Activated CD4-positive, alpha-beta T cell treated with anti-CD3 and anti-CD28 coated beads, Interleukin-2, Interleukin-6, amounts not matched to agents 100 ng/mL and 50 ng/mL, durations not matched to agents 16 hours and 8 hours (primary cell): Measurements from ENCODE around the gene CASP1.
"Not testable (repeated sequence)": the region's sequence is repeated elsewhere in the genome, so short reads cannot be mapped to it uniquely, and the experiment has no call there.

Experiments
- DNase-seq: peaks from one replicate; pipeline ENCODE4 v3.0.0-alpha.2; 2020

CASP1 gene

GRCh38 chr11:105034813-105035620 is at the start of gene CASP1:
Gene CASP1 (minus strand): TSS chr11:105035144. CDS start chr11:105035113, 31 bp downstream.
- peak; percentile 69 for DNase-seq

GRCh38 chr11:105081412-105082150 is 46.6 kb upstream of the CASP1 start:
- no peak for DNase-seq

DNA sequence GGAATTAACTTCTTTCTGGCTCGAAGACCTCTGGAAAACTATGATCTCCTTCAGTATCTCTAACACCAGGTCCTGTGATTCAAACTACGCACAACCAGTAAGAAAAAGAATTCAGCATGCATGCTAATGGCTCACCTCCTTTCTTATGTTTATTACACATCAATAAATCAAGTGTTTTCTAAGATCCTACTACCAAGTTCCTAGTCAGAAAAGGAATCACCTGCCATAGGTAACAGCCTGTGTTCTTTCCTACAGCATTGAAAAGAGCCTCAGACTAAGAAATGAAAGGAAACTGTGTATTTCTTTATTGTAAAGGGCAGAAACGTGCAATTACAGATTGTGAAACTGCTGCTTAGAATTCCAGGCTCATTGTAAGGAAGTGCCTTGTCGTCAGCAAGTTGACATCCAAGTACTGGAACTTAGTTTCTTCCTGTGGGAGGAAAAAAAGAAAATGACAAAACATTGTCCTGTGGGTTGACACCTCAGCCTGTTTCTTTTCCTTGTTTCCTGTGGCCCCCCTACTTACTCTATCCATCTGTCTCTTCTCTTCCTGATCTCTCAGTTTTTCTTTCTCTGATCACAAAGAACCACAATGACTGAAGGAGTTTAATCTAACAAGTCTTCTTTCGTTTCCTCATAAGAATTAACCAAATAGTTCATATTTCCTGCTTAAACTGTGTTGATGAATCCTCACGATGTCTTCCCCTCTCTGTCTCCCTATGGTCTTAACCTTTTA is 45.4 kb upstream of the CASP1 start:
- DNase-seq, result not testable (repeated sequence)

- no peak for DNase-seq
Observed at GRCh38 chr11:105078283-105078682, 43.3 kb upstream of the CASP1 start.

GRCh38 chr11:105077141-105077790 is 42.3 kb upstream of the CASP1 start:
- peak; percentile 76 for DNase-seq

DNA sequence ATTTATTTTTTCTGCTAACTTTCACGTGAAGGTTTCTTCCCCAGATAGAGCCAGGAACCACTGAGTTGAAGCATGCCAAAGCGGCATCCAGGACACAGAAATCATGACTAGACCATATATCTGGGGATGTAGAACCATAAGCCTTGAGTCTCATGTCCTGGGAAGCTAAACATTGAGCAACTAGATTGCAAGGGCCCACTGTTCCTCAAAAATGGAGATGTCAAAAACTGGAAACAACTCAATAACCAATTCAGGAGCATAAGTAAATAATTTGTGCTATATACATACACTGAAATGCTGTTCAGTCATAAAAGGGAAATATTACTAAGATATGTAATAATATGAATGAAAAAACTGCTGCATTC is 39.2 kb upstream of the CASP1 start:
- no peak for DNase-seq

DNA sequence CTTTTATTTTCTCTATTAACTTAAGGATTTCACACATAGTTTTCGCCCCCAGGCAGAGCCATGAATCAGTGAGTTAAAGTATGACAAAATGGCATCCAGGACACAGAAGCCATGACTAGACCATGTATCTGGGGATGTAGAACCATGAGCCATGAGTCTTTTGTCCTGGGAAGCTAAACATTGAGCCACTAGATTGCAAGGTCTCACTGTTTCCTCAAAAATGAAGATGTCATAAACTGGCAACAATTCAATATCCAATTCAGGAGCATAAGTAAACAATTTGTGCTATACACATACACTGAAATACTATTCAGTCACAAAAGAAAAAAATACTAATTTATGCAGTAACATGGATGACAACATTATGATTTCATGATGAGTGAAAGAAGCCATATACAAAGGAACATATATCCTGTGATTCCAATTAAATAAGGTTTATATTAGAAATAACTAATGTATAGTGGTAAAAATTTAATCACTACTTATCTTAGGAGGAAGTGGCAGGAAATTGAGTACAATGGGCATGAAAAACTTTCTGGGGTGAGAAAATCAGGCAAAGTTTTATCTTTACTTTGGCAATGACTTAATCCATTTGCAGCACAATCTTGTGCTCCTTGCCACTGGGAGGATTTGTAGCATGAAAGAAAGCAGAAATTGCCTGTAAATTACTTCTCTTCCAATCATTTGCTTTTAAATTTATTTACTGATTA is 38.7 kb upstream of the CASP1 start:
- DNase-seq, result no peak

GRCh38 chr11:105072080-105072479 is 37.1 kb upstream of the CASP1 start:
- not testable (repeated sequence) for DNase-seq

- DNase-seq, result peak; percentile 9
Observed at GRCh38 chr11:105071089-105071732, 36.3 kb upstream of the CASP1 start.

GRCh38 chr11:105070306-105070705 is 35.4 kb upstream of the CASP1 start:
- DNase-seq, result no peak

DNA sequence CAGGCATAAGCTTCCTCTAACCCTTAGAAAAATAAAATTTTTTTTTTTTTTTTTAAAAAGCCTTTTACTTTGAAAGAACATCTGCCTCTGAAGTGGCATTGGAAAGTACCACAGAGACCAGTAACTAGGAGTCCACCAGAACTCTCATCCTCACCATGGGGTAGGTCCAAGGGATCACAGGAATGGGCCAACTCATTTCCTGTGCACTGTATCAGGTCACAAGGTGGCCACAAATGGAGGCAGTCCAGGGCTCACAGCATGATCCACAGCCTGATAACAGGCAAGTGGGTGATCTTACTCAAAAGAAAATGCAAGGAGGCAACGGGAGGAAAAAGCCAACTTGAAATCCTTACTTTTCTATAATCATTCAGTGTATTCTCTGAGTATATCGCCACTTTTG is 34.8 kb upstream of the CASP1 start:
- DNase-seq, result not testable (repeated sequence)

- DNase-seq, result not testable (repeated sequence)
Observed at GRCh38 chr11:105063245-105063941, 28.4 kb upstream of the CASP1 start.

DNA sequence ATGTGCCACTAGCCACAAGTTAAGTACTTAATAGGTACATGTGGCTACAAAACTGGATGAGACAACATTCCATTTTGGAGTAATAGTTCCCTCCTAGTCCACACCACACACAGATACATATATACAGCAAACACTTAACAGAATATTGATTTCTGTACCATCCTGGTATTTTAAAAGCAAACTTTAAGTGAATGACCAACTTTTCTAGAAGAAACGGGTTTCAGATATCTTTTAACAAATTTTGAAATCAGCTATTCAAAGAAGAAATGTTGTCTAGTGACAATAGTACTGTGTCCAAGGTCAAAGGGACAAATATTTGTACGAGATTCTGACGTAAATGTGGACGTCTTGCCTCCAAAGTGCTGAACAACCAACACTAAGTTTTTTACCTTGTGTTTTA is 22.5 kb upstream of the CASP1 start:
- no peak for DNase-seq

GRCh38 chr11:105056446-105056845 is 21.5 kb upstream of the CASP1 start:
- no peak for DNase-seq

DNA sequence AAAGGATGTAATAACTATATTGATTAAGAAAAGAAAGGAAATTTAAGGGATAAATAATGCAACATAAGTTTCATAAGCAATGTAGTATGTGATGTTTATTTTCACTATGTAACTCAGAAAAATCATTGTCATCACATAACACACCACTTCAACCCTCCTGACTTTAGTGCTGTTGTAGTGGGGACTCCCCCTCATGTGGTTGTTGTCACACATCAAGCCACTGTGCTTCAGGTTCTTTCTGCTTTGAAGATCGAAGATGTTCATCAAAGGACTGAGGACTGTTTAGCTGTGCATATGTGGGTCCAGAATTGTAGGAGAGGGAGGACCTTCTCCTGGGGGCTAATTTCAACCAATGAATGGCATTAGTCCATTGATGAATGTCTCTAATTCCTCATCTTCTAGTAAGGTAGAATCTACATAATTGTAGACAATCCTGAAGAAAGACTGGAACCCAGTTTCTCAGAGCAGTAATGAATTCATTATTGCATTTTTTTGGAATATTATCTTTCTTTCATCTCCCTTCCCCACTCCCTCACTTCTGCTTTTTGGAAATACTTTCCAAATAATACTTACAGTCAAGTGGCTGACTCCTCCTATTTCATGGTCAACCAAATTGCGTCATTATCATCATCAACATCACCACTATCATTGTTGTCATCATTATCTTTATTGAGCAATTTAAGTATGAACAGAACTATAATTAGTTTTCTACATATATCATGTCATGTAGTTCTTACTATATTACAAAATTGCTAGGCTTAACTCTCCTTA is 20.0 kb upstream of the CASP1 start:
- no peak for DNase-seq

- DNase-seq, result no peak
Observed at GRCh38 chr11:105052487-105052886, 17.5 kb upstream of the CASP1 start.

DNA sequence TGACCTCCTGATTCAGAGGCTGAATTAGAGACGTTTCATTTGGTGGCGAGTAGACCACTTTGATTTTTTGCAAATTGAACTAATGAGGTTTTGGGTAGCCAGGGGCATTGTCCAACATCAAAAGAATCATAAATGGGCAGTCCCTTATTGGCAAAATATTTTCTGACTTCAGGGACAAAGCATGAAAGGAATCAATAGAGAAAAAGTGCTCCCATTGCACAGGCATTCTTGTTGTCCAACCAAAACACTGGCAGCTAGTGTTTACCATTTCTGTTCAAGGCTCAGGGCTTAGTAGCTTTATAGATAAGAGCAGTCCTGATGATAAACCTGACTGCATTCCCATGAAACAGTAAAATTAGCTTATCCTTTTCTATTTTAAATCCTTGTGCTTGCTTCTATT is 16.6 kb upstream of the CASP1 start:
- no peak for DNase-seq

GRCh38 chr11:105049481-105049880 is 14.5 kb upstream of the CASP1 start:
- DNase-seq, result no peak

DNA sequence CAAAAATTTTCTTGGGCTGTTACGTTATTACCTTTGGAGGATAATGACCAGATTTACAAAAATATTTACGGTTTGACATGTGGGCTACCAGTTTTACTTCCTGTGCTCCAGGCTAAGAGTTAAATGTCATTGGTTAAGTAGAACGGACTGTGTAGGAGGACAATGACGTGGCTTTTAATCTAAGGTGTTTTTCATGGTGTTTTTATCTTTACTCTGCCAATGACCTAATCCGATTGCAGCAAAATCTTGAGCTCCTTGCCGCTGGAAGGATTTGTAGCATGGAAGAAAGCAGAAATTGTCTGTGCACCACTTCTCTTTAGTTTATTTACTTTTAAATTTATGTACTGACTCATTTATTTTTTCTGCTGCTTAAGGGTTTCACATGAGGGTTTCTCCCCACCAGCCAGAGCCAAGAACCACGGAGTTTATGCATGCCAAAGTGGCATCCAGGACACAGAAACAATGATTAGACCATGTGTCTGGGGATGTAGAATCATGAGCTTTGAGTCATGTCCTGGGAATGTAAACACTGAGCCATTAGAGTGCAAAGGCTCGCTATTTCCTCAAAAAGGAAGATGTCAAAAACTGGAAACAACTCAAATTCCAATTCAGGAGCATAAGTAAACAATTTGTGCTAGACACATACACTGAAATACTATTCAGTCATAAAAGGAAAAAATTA is 12.1 kb upstream of the CASP1 start:
- DNase-seq, result no peak
